Natural killer cell (primary cell): ENCODE results near the gene CD2AP. TPM values are rescaled to one million over a fixed set of nuclear protein-coding genes. Genes with fewer than 3 reads are reported as not detected.

ENCODE experiments used
- ATAC-seq, 3 donors: fragments of 150-1000 bp in 2 of 3; fragments of 200-7000 bp in 1 of 3; cut with Tn5 transposase; 1 replicate in 1 of 3; 2 replicates in 2 of 3; pipeline ENCODE4 v1.10.0; 2021; ENCODE audit warnings: mild to moderate bottlenecking in 2 of 3, moderate library complexity in 2 of 3
- DNase-seq, 2 donors: peaks; one replicate each; pipeline versions ENCODE4 v3.0.0 to v3.0.0-alpha.2; 2013 to 2021; ENCODE audit warnings: mixed read lengths in 1 of 2
- H3K27ac ChIP-seq: one replicate; pipeline ENCODE4 v1.5.1; 2013; ENCODE audit warnings: mild to moderate bottlenecking, low read length
- H3K27me3 ChIP-seq: one replicate; pipeline ENCODE4 v1.6.1; 2013; ENCODE audit warnings: low read length; ENCODE audit not compliant: control insufficient read depth, insufficient read depth
- H3K36me3 ChIP-seq: one replicate; pipeline ENCODE4 v1.6.1; 2013; ENCODE audit warnings: low read length; ENCODE audit not compliant: control insufficient read depth, insufficient read depth
- H3K4me1 ChIP-seq: one replicate; pipeline ENCODE4 v1.6.1; 2013; ENCODE audit warnings: low read length; ENCODE audit not compliant: control insufficient read depth, insufficient read depth
- H3K4me3 ChIP-seq: one replicate; pipeline ENCODE4 v1.5.1; 2013; ENCODE audit warnings: low read length
- H3K9me3 ChIP-seq: one replicate; pipeline ENCODE4 v1.6.1; 2013; ENCODE audit warnings: low read length; ENCODE audit not compliant: control insufficient read depth, insufficient read depth
- H3K27ac Mint-ChIP-seq, 2 donors: one replicate each; pipeline ENCODE4 v1.8.0; 2022; ENCODE audit warnings: mild to moderate bottlenecking in 2 of 2, mixed read lengths in 2 of 2, moderate library complexity in 1 of 2
- H3K27me3 Mint-ChIP-seq, 2 donors: one replicate each; pipeline ENCODE4 v1.8.0; 2022; ENCODE audit warnings: low read depth in 2 of 2, mixed read lengths in 2 of 2
- H3K36me3 Mint-ChIP-seq: one replicate; pipeline ENCODE4 v1.8.0; 2022; ENCODE audit warnings: mixed read lengths
- H3K4me1 Mint-ChIP-seq, 2 donors: one replicate each; pipeline ENCODE4 v1.8.0; 2022; ENCODE audit warnings: mixed read lengths in 2 of 2
- H3K4me3 Mint-ChIP-seq: one replicate; pipeline ENCODE4 v1.8.0; 2022; ENCODE audit warnings: mild to moderate bottlenecking, moderate library complexity, mixed read lengths
- H3K9me3 Mint-ChIP-seq, 2 donors: one replicate each; pipeline ENCODE4 v1.8.0; 2022; ENCODE audit warnings: mixed read lengths in 2 of 2
- WGBS: methylation state at CpG from one replicate; pipeline ENCODE4 v1.1.7; 2013; ENCODE audit warnings: missing lambda C conversion rate; ENCODE audit not compliant: insufficient coverage; 5-methylcytosine and 5-hydroxymethylcytosine counted together
- intact Hi-C: fragments of 100-400 bp; cut with micrococcal nuclease; formaldehyde crosslinking; loops from one replicate; pipeline ENCODE4 v1.14.2; 2022
- total RNA-seq, 4 donors: library from RNA; stranded (reverse); fragments of 120-200 nt in 1 of 4; gene quantifications; one replicate each; pipeline versions ENCODE4 v1.2.3 to v1.2.4, GENCODE V29; 2013 to 2022
- TF ChIP-seq, protein P1 (sequence below): fragments of 200-600 bp; IDR thresholded peaks from one replicate; pipeline ENCODE4 v1.8.0; 2022; ENCODE audit warnings: antibody characterized with exemption

CD2AP gene
- total RNA-seq, 3 donors from 2014 or later (not counting 1 experiment from before 2014, with no cell fraction given): 23.8 to 26.3 (median 26.3) TPM

DNA sequence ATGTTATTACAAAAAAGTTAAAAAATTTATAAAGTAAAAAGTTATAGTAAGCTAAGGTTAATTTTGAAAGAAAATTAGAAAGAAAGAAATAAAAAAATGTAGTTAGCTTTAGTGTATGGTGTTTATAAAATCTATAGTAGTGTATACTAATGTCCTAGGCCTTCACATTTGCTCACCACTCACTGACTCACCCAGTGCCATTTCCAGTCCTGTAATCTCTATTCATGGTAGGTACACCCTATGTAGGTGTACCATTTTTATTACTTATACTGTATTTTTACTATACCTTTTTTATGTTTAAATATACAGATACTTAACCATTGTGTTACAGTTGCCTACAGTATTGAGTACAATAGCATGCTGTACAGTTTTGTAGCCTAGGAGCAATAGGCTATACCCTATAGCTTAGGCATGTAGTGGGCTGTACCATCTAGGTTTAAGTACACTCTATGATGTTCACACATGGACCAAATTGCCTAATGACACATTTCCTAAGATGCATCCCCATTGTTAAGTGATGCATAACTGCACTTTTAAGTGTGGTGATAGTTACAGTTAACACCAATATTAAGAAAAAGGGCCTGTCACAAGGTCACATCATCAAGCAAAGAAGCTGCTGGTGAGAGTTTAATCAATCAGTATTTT is 8.0 kb downstream of the CD2AP start:
- Histone ChIP-seq H3K4me3 (no peak overlapping the region), H3K36me3 (no peaks in the 10 kb centered on the region), H3K27ac (no peak overlapping the region), H3K9me3 (no peaks in the 10 kb centered on the region), H3K4me1 (no peaks in the 10 kb centered on the region), H3K27me3 (no peaks in the 10 kb centered on the region)
- TF ChIP-seq, protein P1, sequence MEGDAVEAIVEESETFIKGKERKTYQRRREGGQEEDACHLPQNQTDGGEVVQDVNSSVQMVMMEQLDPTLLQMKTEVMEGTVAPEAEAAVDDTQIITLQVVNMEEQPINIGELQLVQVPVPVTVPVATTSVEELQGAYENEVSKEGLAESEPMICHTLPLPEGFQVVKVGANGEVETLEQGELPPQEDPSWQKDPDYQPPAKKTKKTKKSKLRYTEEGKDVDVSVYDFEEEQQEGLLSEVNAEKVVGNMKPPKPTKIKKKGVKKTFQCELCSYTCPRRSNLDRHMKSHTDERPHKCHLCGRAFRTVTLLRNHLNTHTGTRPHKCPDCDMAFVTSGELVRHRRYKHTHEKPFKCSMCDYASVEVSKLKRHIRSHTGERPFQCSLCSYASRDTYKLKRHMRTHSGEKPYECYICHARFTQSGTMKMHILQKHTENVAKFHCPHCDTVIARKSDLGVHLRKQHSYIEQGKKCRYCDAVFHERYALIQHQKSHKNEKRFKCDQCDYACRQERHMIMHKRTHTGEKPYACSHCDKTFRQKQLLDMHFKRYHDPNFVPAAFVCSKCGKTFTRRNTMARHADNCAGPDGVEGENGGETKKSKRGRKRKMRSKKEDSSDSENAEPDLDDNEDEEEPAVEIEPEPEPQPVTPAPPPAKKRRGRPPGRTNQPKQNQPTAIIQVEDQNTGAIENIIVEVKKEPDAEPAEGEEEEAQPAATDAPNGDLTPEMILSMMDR: no peak
- Mint-ChIP-seq H3K4me1 (peaks cover 24 to 49% of the 10 kb centered on the region in 2 donors), H3K27ac (no peak overlapping the region), H3K27me3 (no peaks in the 10 kb centered on the region), H3K9me3 (no peaks in the 10 kb centered on the region), H3K4me3 (no peak overlapping the region), H3K36me3 (no peaks in the 10 kb centered on the region)
- DNase-seq (no peak), ATAC-seq (no peak)
- intact Hi-C loops: no loop called here

DNA sequence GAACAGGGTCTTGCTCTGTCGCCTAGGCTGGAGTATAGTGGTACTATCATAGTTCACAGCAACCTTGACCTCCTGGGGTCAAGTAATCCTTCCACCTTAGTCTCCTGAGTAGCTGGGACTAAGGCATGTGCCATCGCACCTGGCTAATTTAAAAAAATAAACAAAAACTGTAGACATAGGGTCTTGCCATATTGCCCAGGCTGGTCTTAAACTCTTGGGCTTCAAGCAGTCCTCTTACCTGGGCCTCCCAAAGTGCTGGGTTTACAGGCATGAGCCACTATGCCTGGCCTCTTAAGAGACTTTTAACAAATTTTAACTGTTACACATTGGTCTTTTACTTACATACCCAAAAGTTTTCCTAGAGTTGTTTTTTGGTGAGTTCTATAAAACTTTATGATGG is 12.4 kb downstream of the CD2AP start:
- Mint-ChIP-seq H3K4me3 (no peak overlapping the region), H3K27me3 (no peaks in the 10 kb centered on the region), H3K4me1 (peaks cover 18 to 54% of the 10 kb centered on the region in 2 donors), H3K9me3 (no peaks in the 10 kb centered on the region), H3K27ac (no peak overlapping the region), H3K36me3 (no peaks in the 10 kb centered on the region)
- ATAC-seq: no peak
- Histone ChIP-seq H3K4me1 (no peaks in the 10 kb centered on the region), H3K27me3 (no peaks in the 10 kb centered on the region), H3K9me3 (no peaks in the 10 kb centered on the region), H3K4me3 (no peak overlapping the region), H3K36me3 (no peaks in the 10 kb centered on the region), H3K27ac (no peak overlapping the region)
- 96% methylated on average over 2 of the region's 2 CpGs for WGBS
- TF ChIP-seq, protein P1: no peak
- intact Hi-C loops: no loop called here
- DNase-seq: no peak

DNA sequence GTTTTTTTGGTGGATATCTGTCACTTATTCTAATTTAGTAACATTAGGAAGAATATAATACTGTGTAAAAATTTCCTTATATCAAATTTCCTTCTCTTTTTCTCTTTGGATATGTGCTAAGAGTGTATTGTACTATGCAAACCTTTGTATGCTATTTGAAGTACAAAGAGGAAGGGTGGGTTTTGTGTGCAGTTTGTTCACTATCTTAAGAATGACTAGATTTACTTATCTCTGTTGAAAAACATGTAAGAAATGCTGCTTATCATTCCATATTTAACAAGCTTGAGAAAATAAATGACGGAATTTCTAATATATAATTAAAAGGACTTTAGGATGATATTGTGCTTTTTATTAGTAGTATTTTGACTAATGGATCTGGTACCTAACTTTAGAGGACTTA is 13.1 kb downstream of the CD2AP start:
- TF ChIP-seq, protein P1: no peak
- H3K27me3 ChIP-seq: no peaks in the 10 kb centered on the region
- Mint-ChIP-seq H3K36me3 (no peaks in the 10 kb centered on the region), H3K4me1 (peaks cover 25 to 57% of the 10 kb centered on the region in 2 donors), H3K27ac (peak overlapping the region in 1 of 2 donors; percentile 5), H3K27me3 (no peaks in the 10 kb centered on the region), H3K9me3 (no peaks in the 10 kb centered on the region), H3K4me3 (no peak overlapping the region)
- H3K4me3 ChIP-seq: no peak overlapping the region
- no peaks in the 10 kb centered on the region for H3K9me3 ChIP-seq
- no peaks in the 10 kb centered on the region for H3K36me3 ChIP-seq
- DNase-seq: no peak
- ATAC-seq: no peak
- WGBS: no CpG with 5 or more reads among the region's 1 CpG
- intact Hi-C loops: no loop called here
- no peak overlapping the region for H3K27ac ChIP-seq
- H3K4me1 ChIP-seq: no peaks in the 10 kb centered on the region

DNA sequence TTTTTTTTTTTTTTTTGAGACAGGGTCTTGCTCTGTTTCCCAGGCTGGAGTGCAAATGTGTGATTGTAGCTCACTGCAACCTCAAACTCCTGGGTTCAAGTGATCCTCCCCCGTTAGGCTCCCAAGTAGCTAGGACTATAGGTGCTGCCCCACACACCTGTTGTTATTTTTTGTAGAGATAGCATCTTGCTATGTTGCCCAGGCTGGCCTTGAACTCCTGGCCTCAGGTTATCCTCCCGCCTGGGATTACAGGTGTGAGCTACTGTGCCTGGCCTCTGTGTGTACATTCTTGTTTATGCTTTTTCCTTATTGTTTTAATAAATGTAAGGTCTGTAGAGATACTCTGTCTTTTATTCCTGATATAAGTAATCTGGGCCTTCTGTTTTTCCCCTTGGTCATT is 14.8 kb downstream of the CD2AP start:
- DNase-seq: no peak
- no peak overlapping the region for H3K27ac Mint-ChIP-seq
- H3K4me3 Mint-ChIP-seq: no peak overlapping the region
- H3K4me1 Mint-ChIP-seq: peaks cover 29 to 61% of the 10 kb centered on the region in 2 donors
- H3K4me3 ChIP-seq: no peak overlapping the region
- H3K27me3 Mint-ChIP-seq: no peaks in the 10 kb centered on the region
- no peaks in the 10 kb centered on the region for H3K4me1 ChIP-seq
- H3K36me3 Mint-ChIP-seq: no peaks in the 10 kb centered on the region
- intact Hi-C loops: no loop called here
- H3K27ac ChIP-seq: no peak overlapping the region
- H3K9me3 ChIP-seq: no peaks in the 10 kb centered on the region
- H3K36me3 ChIP-seq: no peaks in the 10 kb centered on the region
- no peaks in the 10 kb centered on the region for H3K27me3 ChIP-seq
- no peak for ATAC-seq
- TF ChIP-seq, protein P1: no peak
- WGBS: 96% methylated on average over 2 of the region's 2 CpGs
- no peaks in the 10 kb centered on the region for H3K9me3 Mint-ChIP-seq
